Right lobe of liver (tissue), 6 donors: ENCODE results near the gene LRRC45. TPM values are rescaled to one million over a fixed set of nuclear protein-coding genes. Genes with fewer than 3 reads are reported as not detected.

ENCODE experiments used
- ATAC-seq, 4 donors: fragments of 200-7000 bp; cut with Tn5 transposase; one replicate each; pipeline ENCODE4 v1.9.1; 2020; ENCODE audit warnings: mild to moderate bottlenecking in 4 of 4, moderate library complexity in 4 of 4
- DNase-seq, 3 donors: peaks; one replicate each; pipeline ENCODE4 v3.0.0-alpha.2; 2020
- H3K27ac ChIP-seq, 3 donors: fragments of 200-600 bp; one replicate each; pipeline ENCODE4 v1.8.0; 2022
- H3K27me3 ChIP-seq, 2 donors: fragments of 200-600 bp; one replicate each; pipeline ENCODE4 v1.8.0; 2022
- H3K36me3 ChIP-seq, 4 donors: fragments of 200-600 bp; sonication (generic) in 1 of 4; one replicate each; pipeline versions ENCODE4 v1.5.1 to v1.8.0; 2017 to 2022; ENCODE audit warnings: control low read depth in 1 of 4
- H3K4me1 ChIP-seq, 4 donors: fragments of 200-600 bp; sonication (generic) in 1 of 4; one replicate each; pipeline versions ENCODE4 v1.5.1 to v1.8.0; 2017 to 2022; ENCODE audit warnings: control low read depth in 1 of 4
- H3K4me3 ChIP-seq, 3 donors: fragments of 200-600 bp; one replicate each; pipeline ENCODE4 v1.8.0; 2022
- H3K9me3 ChIP-seq, 4 donors: fragments of 200-600 bp; sonication (generic) in 1 of 4; one replicate each; pipeline versions ENCODE4 v1.5.1 to v1.8.0; 2017 to 2022; ENCODE audit warnings: control low read depth in 1 of 4
- CTCF ChIP-seq, 4 donors: fragments of 200-600 bp in 3 of 4; fragments of 450-650 bp in 1 of 4; IDR thresholded peaks; one replicate each; pipeline versions ENCODE4 v1.5.1 to v1.8.0; 2016 to 2022; ENCODE audit warnings: antibody characterized with exemption in 4 of 4, mild to moderate bottlenecking in 2 of 4
- POLR2A ChIP-seq: fragments of 450-650 bp; IDR thresholded peaks from one replicate; pipeline ENCODE4 v1.6.1; 2017; ENCODE audit warnings: antibody characterized with exemption, mild to moderate bottlenecking
- WGBS: methylation state at CpG from one replicate; pipeline ENCODE4 v1.1.6; 2018; ENCODE audit warnings: low coverage, low lambda C conversion rate; ENCODE audit not compliant: insufficient coverage; ENCODE audit errors: missing lambda C conversion rate; 5-methylcytosine and 5-hydroxymethylcytosine counted together
- intact Hi-C, 2 donors: fragments of 100-400 bp; cut with DNase I; formaldehyde crosslinking; loops; one replicate each; pipeline versions ENCODE4 v1.11.2 to v1.14.1; 2022
- total RNA-seq, 6 experiments: library from RNA; depleted of rRNA in 2 of 6; stranded (reverse); fragments of >200 nt in 2 of 6; fragmentation: NEBNext Ultra II Directional in 3 of 6; extraction: Animal tissue kit (Norgen Biotek cat#: 25700) in 3 of 6; gene quantifications; one replicate each; pipeline versions ENCODE4 v1.1.0 to v1.2.4, GENCODE V29; 2016 to 2023
- donor health status: DM: no; HTN: yes; CAD: no.
- donor health status: DM: no; HTN: no; CAD: no.
- donor health status: DM: no; HTN: no; CAD: no.
- donor health status: DM: no; HTN: yes; CAD: no.
- donor health status: DM: no; HTN: yes; CAD: no.

LRRC45 gene
- total RNA-seq, 6 experiments from 2014 or later: 4.9 to 15.6 (median 11.9) TPM

GRCh38 chr17:82035488-82035887 lies 12.4 kb downstream of the LRRC45 start:
- 37% methylated on average over 7 of the region's 8 CpGs for WGBS
- H3K4me1 ChIP-seq: peaks cover 0 to 44% (median 15%) of the 10 kb centered on the region in 4 donors
- H3K9me3 ChIP-seq: no peaks in the 10 kb centered on the region
- ATAC-seq (no peak), DNase-seq (no peak)
- TF ChIP-seq POLR2A (no peak), CTCF (IDR thresholded peaks at IDR 0.05) (no peak)
- H3K27me3 ChIP-seq: no peaks in the 10 kb centered on the region
- H3K27ac ChIP-seq: peak overlapping the region in 1 of 3 donors; percentile 89
- intact Hi-C loops: loop anchor here (10.0 kb wide), 2 partner anchors 49 to 59 kb away; partner anchors contain the start of gene FASN (in 1 of the 2)
- peaks cover 0 to 16% (median 0%) of the 10 kb centered on the region in 4 donors for H3K36me3 ChIP-seq
- peak overlapping the region in 1 of 3 donors; percentile 81 for H3K4me3 ChIP-seq

GRCh38 chr17:82035956-82036633 lies 13.0 kb downstream of the LRRC45 start:
- intact Hi-C loops: loop anchor here (10.0 kb wide), 2 partner anchors 49 to 59 kb away; partner anchors contain the start of gene FASN (in 1 of the 2)
- H3K9me3 ChIP-seq: no peaks in the 10 kb centered on the region
- ATAC-seq (peak in 1 of 4 donors; percentile 3), DNase-seq (peak in 1 of 3 donors; percentile 67)
- peaks cover 0 to 16% (median 0%) of the 10 kb centered on the region in 4 donors for H3K36me3 ChIP-seq
- H3K4me3 ChIP-seq: peak overlapping the region; percentile 68 to 97 (median 81)
- TF ChIP-seq CTCF (IDR thresholded peaks at IDR 0.05): no peak
- TF ChIP-seq POLR2A: no peak
- H3K27me3 ChIP-seq: no peaks in the 10 kb centered on the region
- H3K27ac ChIP-seq: peak overlapping the region in 1 of 3 donors; percentile 89
- 42% methylated on average over 6 of the region's 20 CpGs for WGBS
- peaks cover 0 to 50% (median 15%) of the 10 kb centered on the region in 4 donors for H3K4me1 ChIP-seq

- H3K27me3 ChIP-seq: no peaks in the 10 kb centered on the region
- H3K9me3 ChIP-seq: no peaks in the 10 kb centered on the region
- intact Hi-C loops: loop anchor here (10.0 kb wide), 2 partner anchors 48 to 58 kb away; partner anchors contain the start of gene FASN (in 1 of the 2)
- DNase-seq (no peak), ATAC-seq (no peak)
- TF ChIP-seq CTCF (IDR thresholded peaks at IDR 0.05) (no peak), POLR2A (no peak)
- H3K27ac ChIP-seq: peak overlapping the region; percentile 84 to 89 (median 89)
- H3K36me3 ChIP-seq: peaks cover 0 to 16% (median 0%) of the 10 kb centered on the region in 4 donors
- H3K4me1 ChIP-seq: peaks cover 0 to 52% (median 18%) of the 10 kb centered on the region in 4 donors
- peak overlapping the region; percentile 68 to 97 (median 81) for H3K4me3 ChIP-seq
- no CpG with 5 or more reads among the region's 23 CpGs for WGBS
Measured at GRCh38 chr17:82036634-82037091, 13.6 kb downstream of the LRRC45 start.

- H3K4me1 ChIP-seq: peaks cover 0 to 48% (median 16%) of the 10 kb centered on the region in 4 donors
- WGBS: under 1% methylated on average over 38 of the region's 92 CpGs
- H3K36me3 ChIP-seq: peaks cover 0 to 16% (median 0%) of the 10 kb centered on the region in 4 donors
- H3K27ac ChIP-seq: peak within 1 kb of the TSS; percentile 84 to 89 (median 89)
- TF ChIP-seq POLR2A (peak; percentile 99), CTCF (IDR thresholded peaks at IDR 0.05) (peak; percentile 66 to 92 (median 79))
- H3K27me3 ChIP-seq: no peaks in the 10 kb centered on the region
- H3K9me3 ChIP-seq: no peaks in the 10 kb centered on the region
- DNase-seq (peak; percentile 98 to 99 (median 99)), ATAC-seq (peak; percentile 78 to 88 (median 81))
- intact Hi-C loops: loop anchor here (10.0 kb wide), 2 partner anchors 48 to 58 kb away; partner anchors contain the start of gene FASN (in 1 of the 2)
- H3K4me3 ChIP-seq: peak within 1 kb of the TSS; percentile 68 to 97 (median 81)
Measured at GRCh38 chr17:82037092-82037888, 14.2 kb downstream of the LRRC45 start, which contains the start of gene DCXR. DCXR (minus strand) TSS chr17:82037697; CDS start chr17:82037682, 15 bp downstream.
